Measurements from ENCODE around the gene CREM.

The CREM gene

DNA sequence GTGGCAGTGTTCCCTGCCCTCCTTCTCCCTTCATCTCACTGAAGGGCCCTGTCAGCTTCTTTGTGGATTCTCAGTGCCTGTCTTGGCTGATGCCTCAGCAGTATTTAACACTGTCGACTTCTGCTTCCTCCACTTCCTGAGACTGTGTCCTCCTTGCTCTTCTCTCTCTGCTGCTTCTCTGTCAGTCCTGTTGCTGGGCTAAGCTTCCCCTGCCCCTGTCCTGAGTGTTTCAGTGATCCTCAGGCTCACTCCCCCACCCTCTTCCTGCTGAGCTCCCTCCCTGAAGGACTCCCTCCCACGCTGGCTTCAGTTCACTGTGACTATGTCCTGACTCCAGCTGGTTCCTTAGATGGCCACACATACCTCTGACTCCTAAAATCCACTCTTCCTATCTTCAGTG, 64.9 kb downstream of the CREM start:
- Histone ChIP-seq H3K9me3 (ENCODE audit: insufficient read depth, low read length) (no peaks in the 10 kb centered on the region), H3K4me3 (ENCODE audit: insufficient read depth, low read length, poor library complexity, severe bottlenecking) (no peak overlapping the region), H3K27ac (ENCODE audit: low read depth, low read length) (no peak overlapping the region), H3K4me2 (ENCODE audit: low read depth, low read length, poor library complexity, severe bottlenecking) (no peak overlapping the region), H4K20me1 (ENCODE audit: low read depth, low read length) (no peaks in the 10 kb centered on the region), H3K36me3 (ENCODE audit: low read length) (no peaks in the 10 kb centered on the region), H3K9ac (ENCODE audit: low read length) (no peak overlapping the region), H3K27me3 (ENCODE audit: low read length) (no peaks in the 10 kb centered on the region), H3F3A (ENCODE audit: insufficient read depth) (peaks cover 31% of the 10 kb centered on the region), H3K9me2 (replicated peaks; ENCODE audit: insufficient read depth, low read length) (no peaks in the 10 kb centered on the region), H2AFZ (ENCODE audit: low read depth, low read length, severe bottlenecking) (no peak overlapping the region), H3K79me2 (ENCODE audit: insufficient read depth, low read length) (no peaks in the 10 kb centered on the region)
- TF ChIP-seq EZH2phosphoT487 (conservative IDR thresholded peaks at IDR 0.05; ENCODE audit: low read length): no peak
- TF ChIP-seq, protein P1, sequence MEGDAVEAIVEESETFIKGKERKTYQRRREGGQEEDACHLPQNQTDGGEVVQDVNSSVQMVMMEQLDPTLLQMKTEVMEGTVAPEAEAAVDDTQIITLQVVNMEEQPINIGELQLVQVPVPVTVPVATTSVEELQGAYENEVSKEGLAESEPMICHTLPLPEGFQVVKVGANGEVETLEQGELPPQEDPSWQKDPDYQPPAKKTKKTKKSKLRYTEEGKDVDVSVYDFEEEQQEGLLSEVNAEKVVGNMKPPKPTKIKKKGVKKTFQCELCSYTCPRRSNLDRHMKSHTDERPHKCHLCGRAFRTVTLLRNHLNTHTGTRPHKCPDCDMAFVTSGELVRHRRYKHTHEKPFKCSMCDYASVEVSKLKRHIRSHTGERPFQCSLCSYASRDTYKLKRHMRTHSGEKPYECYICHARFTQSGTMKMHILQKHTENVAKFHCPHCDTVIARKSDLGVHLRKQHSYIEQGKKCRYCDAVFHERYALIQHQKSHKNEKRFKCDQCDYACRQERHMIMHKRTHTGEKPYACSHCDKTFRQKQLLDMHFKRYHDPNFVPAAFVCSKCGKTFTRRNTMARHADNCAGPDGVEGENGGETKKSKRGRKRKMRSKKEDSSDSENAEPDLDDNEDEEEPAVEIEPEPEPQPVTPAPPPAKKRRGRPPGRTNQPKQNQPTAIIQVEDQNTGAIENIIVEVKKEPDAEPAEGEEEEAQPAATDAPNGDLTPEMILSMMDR (IDR thresholded peaks at IDR 0.05; ENCODE audit: insufficient read depth, low read length, poor library complexity, severe bottlenecking): no peak

DNA sequence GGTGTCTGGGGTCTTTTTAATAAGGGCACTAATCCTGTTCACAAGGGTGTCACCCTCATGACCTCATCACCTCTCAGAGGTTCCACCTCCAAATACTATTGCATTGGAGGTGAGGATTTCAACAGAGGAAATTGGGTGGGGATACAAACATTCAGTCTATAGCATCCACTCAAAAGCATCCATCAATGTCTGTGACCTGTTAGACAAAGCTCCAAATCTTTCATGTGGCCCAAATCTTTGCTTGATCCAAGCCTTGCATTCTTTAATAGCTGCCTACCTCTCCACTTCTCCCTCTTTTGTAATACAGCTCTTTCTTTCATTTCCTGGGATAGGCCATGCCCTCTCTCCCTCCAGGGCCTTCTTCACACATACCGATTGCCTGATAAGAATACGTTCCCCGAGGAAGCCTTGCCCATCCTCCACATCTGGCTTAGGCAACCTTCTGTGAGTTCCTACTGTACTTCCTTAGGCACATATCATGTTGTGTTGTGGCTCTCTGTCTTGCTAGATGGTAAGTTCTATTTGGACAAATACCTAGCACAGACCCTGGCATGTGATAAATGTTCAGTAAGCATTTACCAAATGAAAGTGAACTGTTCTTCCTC, 66.1 kb downstream of the CREM start:
- no peaks in the 10 kb centered on the region for H3K27me3 ChIP-seq (ENCODE audit: low read length)
- no peak overlapping the region for H2AFZ ChIP-seq (ENCODE audit: low read depth, low read length, severe bottlenecking)
- no peak overlapping the region for H3K27ac ChIP-seq (ENCODE audit: low read depth, low read length)

DNA sequence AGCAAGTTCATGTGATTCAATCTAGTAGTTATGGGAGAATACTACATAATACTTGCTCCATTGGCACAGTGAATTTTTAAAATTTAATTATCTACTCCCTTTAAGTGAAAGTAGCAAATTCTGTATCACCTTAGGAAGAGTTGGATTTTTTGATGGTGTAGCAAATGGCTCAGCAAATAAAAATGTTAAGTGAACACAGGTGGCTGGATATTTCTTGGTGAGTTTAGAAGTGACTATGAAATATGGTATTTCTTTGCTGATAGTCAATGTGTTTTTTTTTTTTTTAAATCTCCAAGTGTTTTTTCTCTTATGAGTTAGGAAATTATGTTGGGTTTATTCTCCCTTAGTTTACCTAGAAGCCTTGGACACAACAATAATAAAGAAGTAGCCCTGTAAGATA, 67.8 kb downstream of the CREM start:
- TF ChIP-seq, protein P1 (IDR thresholded peaks at IDR 0.05; ENCODE audit: insufficient read depth, low read length, poor library complexity, severe bottlenecking): no peak
- no peak for TF ChIP-seq EZH2phosphoT487 (conservative IDR thresholded peaks at IDR 0.05; ENCODE audit: low read length)
- H3K9me3 ChIP-seq (ENCODE audit: insufficient read depth, low read length): no peaks in the 10 kb centered on the region
- no peak overlapping the region for H2AFZ ChIP-seq (ENCODE audit: low read depth, low read length, severe bottlenecking)
- H3F3A ChIP-seq (ENCODE audit: insufficient read depth): peaks cover 27% of the 10 kb centered on the region
- H3K9me2 ChIP-seq (replicated peaks; ENCODE audit: insufficient read depth, low read length): no peaks in the 10 kb centered on the region
- 0 out of 2 replicates have a peak, but pooled peaks cover 4% of the 10 kb centered on the region for H3K79me2 ChIP-seq (ENCODE audit: insufficient read depth, low read length)
- no peaks in the 10 kb centered on the region for H3K36me3 ChIP-seq (ENCODE audit: low read length)
- H3K4me3 ChIP-seq (ENCODE audit: insufficient read depth, low read length, poor library complexity, severe bottlenecking): no peak overlapping the region
- H3K27me3 ChIP-seq (ENCODE audit: low read length): no peaks in the 10 kb centered on the region
- H3K4me2 ChIP-seq (ENCODE audit: low read depth, low read length, poor library complexity, severe bottlenecking): peak overlapping the region; percentile 94
- peak overlapping the region; percentile 88 for H3K27ac ChIP-seq (ENCODE audit: low read depth, low read length)
- H4K20me1 ChIP-seq (ENCODE audit: low read depth, low read length): no peaks in the 10 kb centered on the region
- no peak overlapping the region for H3K9ac ChIP-seq (ENCODE audit: low read length)

More for the DNA sequence above, 66.1 kb downstream of the CREM start:
- H3F3A ChIP-seq (ENCODE audit: insufficient read depth): peaks cover 32% of the 10 kb centered on the region
- no peak overlapping the region for H3K9ac ChIP-seq (ENCODE audit: low read length)
- no peak overlapping the region for H3K4me2 ChIP-seq (ENCODE audit: low read depth, low read length, poor library complexity, severe bottlenecking)
- TF ChIP-seq, protein P1 (IDR thresholded peaks at IDR 0.05; ENCODE audit: insufficient read depth, low read length, poor library complexity, severe bottlenecking): no peak
- no peak for TF ChIP-seq EZH2phosphoT487 (conservative IDR thresholded peaks at IDR 0.05; ENCODE audit: low read length)
- 0 out of 2 replicates have a peak, but pooled peaks cover under 1% of the 10 kb centered on the region for H3K79me2 ChIP-seq (ENCODE audit: insufficient read depth, low read length)
- no peaks in the 10 kb centered on the region for H3K36me3 ChIP-seq (ENCODE audit: low read length)
- H3K9me2 ChIP-seq (replicated peaks; ENCODE audit: insufficient read depth, low read length): no peaks in the 10 kb centered on the region
- H3K4me3 ChIP-seq (ENCODE audit: insufficient read depth, low read length, poor library complexity, severe bottlenecking): no peak overlapping the region
- no peaks in the 10 kb centered on the region for H4K20me1 ChIP-seq (ENCODE audit: low read depth, low read length)
- no peaks in the 10 kb centered on the region for H3K9me3 ChIP-seq (ENCODE audit: insufficient read depth, low read length)
